HG03025 (cell line): ENCODE data around the gene GLI3.

ENCODE experiments used
- ATAC-seq: cut with Tn5 transposase; IDR thresholded peaks from one replicate; pipeline ENCODE4 v1.9.1; 2021; ENCODE audit warnings: mild to moderate bottlenecking, moderate library complexity; ENCODE audit not compliant: unreplicated experiment, low FRiP score

The GLI3 gene

DNA sequence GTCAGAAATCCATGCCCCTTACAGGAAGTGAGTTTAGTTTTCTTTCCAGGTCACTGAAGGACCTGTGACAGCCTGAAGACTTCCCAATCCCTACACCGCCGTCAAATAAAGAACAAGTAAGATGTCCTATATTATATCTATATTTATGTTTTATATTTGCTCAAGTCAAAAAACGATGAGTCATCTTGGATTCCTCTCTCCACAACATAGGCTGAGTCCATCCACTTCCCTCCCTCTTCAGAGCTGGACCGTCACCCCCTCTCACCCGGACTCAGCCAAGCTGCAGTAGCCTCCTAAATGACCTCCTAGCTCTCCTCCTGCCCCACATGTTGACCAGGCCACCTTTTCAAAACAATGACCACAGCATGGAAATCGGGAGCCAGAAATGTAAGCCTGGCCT lies 53.5 kb downstream of the GLI3 start:
- no peak for ATAC-seq

DNA sequence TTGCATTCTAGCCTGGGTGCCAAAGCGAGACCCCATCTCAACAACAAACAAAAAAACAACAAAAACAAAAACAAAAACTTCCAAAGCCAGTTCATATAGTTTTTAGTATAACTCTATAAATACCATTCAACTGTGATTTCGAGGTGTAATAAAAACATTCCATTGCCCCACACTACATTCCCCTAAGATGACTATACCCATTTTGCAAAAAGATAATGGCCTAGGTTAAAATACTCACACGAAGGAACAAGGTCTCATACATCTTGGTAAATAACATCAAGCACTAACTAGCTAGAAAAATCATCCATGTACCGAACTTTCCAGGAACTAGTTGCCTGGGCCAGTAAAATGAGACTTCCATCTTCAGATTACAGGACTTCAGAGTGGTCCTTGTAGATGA lies 55.4 kb downstream of the GLI3 start:
- ATAC-seq, result no peak

DNA sequence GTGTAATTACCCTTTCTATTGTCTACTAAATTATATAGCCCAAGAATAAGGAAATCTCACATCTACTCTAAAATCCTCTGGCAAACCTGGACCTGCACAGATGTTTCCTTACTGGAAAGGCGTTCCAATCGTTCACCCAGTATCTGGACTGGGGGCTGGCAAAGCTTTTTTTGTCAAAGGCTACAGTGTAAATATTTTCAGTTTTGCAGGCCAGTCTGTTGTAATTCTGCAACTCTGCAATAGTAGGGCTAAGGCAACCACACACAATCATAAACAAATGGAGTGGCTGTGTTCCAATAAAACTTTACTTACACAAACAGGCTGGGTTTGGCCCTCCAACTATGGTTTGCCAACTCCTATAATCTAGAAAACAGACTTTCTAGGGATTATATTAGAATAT lies 56.2 kb downstream of the GLI3 start:
- no peak for ATAC-seq

DNA sequence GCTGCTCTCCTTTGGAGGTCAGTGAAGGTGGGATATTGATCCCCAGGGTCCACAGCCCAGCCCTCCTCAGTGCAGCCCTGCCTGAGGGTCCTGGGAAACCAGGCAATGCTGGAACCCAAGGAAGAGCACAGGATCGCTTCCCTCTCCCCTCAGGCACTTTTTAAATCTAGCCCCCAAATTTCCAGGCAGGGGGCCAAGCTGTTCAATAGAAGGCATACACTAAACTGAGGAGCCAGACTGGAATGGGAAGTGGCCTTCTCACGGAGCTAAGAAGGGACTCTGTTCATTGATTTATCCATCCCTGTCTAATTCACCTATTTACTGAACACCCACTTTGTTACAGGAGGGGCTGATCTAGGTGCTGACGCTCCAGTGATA lies 60.3 kb downstream of the GLI3 start:
- ATAC-seq, result no peak

DNA sequence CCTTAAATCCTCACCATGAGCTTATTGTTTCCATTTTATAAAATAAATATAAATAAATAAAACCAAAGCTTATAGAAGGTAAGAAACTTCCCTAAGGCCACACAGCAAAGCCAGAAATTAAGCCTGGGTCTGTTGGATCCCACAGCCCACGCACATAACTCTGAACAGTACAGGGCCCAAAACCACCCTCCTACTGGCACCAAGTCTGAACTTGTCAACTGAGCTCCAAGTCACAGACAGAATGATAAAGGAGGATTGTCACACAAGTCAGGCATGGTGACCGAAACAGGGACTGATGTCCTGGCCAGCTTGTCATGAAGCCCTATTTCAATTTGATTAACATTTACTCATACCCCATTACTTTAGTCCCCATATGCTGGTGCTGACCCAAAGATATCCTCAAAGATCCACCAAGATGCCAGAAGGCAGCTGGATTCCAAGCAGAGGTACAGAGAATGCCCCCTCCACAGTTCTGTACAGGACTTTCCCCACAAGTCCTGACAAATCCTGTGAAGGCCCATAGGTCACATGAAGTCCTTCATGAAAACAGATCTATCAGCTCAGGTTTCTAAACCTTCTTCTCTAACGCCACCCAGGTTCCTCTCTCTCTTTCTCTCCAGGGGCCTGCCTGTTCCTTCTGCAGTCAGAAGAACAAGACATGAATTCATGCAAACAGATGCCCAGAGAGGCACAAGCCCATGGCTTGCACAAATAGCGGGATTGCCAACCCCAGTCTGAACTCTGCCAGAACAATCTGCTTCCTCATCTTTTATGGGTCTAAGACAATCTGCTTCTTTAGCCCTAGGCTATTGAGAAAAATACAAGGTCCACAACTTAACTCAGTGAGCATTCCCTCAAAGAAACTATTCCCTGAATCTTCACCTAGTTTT lies 60.9 kb downstream of the GLI3 start:
- ATAC-seq, result no peak

DNA sequence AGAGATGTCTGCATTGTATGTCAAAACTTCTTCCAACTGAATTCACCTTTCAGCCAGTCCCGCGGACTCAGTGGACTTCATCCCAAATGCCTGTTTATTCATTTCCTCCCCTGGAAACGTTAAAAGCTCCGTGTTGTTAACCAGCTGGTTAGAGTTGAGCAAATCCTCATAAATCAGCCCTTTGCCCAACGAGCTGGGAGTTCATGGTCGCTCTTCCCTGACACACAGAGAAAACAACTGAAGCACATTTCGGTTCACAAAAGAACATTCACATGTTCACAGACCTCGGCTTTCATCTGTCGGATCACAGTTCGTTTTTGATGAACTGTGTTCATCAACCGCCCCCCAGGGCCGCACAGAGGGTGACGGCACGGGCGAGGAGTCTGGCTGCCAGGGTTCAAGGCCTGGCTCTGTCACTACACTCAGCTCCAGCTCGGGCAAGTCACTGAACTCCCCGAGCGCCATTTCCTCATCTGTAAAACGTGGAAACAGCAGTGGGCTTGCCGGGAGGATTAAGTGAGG lies 62.6 kb downstream of the GLI3 start:
- ATAC-seq, result no peak

DNA sequence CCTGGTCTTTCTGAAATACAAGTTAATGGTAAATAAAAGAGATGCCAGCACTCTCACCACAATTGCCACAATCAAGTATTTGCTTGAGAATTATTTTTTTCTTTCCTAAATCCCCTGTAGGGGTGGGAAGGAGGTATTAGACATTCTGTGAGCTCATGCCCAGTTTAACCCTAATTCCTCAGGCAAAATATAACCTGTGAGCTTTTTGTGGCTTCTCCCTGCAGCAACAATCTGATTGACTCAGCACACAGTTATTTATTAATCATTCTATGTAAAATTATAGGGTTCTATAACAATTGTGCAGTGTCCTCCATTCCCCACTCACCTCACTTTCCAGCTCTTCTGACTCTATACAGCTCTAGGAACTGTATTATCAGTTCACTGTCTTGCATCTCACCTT lies 66.3 kb downstream of the GLI3 start:
- ATAC-seq, result no peak

DNA sequence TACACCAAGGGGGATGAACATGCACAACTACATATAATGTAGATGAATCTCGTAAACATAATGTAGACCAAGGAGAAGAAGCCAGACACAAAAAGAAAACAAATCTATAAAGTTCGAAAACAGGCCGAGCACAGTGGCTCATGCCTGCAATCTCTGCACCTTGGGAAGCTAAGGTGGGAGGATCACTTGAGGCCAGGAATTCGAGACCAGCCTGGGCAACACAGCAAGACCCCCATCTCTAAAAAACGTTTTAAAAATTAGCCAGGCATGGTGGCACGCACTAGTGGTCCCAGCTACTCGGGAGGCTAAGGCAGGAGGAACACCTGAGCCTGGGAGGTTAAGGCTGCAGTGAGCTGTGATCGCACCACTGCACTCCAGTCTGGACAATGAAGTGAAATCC lies 68.5 kb downstream of the GLI3 start:
- ATAC-seq, result no peak

DNA sequence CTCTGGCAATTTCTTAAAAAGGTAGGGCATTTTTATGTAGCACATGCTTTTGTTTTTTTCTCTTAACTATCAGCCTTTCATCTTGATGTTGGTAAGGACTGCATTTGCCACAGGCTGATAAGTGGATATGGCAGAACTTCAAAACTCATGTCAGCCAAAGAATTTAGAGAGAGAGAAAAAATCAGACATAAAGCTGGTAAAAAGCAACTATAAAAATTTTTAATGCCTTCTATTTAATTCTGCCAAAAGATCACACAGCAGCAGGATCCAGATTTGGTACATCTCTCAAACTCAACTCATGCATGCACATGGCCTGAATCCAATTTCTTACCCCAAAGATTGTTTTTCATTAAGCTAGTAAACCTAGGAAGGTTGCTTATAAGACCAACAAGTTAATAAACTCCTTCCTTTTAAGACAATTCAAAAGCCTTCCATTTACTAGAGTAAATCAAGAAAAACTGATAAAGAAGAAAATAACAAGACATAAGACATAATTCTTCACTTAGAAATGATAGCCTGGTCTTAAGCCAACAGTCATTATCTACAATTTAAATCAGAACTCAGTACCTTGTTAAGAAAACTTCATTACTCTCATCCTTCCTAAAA lies 69.3 kb downstream of the GLI3 start:
- ATAC-seq, result no peak

DNA sequence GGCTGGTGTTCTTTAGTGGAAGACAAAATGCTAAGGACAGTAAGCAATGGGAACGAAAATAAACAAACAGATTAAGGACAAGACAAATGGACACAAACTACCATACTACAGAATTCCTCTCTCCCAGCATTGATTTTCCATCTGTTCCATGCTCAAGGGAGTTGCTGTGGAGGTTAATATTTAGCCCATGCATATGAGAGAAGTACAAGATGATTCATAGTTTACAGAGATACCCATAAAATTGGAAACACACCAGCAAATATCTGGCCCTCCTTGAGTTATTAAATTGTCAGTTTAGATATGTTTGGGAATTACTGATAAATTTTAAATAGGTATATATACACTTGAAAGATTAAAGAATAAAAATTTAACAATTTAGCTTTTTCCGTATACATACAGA lies 69.8 kb downstream of the GLI3 start:
- no peak for ATAC-seq

DNA sequence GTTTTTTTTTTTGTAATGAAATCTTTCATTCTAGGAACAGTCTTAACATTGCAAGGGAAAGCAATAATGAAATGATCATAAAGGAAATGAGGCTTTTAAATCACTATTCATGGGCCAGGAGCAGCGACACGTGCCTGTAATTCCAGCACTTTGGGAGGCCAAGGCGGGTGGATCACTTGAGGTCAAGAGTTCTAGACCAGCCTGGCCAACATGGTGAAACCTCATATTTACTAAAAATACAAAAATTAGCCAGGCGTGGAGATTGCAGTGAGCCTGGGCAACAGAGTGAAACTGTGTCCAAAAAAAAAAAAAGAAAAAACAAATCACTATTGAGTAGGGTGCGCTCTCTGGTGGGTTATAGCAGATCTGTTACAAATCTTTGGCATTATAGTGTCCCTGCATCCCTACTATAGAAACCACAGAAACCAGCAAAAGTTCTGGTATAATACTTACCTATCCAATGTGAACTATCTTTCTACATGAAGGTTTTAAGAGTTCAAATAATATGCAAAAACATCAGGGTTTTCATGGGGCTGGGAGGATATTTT lies 72.1 kb downstream of the GLI3 start:
- no peak for ATAC-seq

DNA sequence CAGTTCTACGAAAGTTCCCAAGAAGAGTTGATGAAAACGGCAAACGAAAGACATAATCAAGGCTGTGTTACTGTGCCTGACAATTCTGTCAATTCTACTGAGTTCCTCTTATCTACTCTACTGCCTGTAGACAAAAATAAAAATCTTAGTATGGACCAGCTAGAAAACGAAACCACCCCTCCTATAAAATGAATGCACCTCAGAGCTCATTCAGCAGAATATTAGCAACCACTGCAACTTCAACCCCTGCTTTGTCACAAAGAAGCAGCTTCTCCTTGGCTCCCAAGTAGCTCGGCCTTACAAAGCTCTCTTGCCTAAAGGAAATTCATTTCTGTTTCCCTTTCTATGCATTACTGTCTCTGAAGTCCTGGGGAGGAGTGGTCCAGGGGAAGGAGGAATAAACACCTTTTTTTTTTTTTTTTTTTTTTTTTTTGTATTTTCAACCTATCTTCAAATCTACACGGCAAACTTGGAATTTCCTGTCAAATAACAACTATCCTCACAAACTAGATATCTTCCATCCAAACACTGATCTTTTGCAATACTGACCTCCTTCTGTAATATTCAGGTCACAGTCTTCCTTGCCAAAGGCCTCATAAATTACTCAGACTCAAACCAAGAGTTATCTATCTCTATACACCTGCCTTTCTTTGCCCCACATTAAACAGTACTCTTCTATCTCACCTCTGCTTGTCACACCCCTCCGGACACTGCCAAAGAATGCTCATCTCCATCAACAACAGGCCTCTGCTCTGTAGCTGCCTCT lies 74.3 kb downstream of the GLI3 start:
- no peak for ATAC-seq

DNA sequence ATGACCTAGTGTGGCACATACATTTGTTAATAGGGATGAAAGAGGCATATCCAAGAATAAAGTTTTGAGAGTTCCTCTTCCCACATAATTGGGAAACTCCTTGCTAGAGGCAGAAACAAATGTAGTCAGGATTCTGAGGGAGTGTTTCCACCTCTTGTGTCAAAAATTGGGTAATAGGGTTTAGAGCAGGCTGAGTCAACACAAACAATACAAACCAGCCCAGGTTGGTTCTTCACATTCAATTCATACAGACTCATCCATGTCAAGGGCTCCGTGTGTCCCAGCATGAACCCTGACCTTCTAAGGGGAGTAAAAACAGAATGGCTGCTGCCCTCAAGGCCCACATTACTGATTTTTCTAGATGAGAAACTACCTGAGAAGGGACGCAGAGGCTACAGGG lies 75.3 kb downstream of the GLI3 start:
- no peak for ATAC-seq

DNA sequence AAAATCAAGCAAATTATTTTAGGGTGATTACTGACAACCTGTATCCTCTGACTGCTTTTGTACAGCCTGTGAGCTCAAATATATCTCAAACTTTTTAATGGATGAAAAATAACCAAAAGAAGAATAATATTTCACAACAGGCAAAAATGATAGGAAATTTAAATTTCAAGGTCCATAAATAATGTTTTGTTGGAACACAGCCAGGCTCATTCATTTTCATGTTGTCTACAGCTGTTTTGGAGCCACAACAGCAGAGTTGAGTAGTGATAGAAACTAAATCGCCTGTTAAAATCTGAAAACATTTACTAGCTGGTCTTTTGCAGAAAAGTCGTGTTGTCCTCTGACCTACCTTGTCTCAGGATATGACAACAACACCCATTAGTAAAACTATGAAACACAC lies 75.9 kb downstream of the GLI3 start:
- no peak for ATAC-seq

DNA sequence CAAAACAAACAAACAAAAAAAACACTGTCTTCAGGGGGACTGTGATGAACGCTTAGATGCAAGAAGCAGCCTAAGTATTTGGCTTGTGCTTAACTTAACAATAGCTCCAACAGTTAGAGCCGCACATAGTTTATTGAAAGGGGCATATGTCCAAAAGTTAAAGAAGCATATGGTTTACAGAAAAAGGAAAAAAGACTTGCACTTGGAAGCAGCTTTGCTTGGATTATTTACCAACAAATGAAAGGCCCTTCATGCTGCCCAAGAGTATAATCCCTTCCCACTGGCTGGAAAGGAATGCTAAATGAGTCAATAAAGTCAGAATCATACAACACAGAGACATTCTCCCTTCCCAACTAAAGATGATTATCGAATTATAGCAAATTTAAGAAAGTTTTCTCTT lies 77.9 kb downstream of the GLI3 start:
- no peak for ATAC-seq

DNA sequence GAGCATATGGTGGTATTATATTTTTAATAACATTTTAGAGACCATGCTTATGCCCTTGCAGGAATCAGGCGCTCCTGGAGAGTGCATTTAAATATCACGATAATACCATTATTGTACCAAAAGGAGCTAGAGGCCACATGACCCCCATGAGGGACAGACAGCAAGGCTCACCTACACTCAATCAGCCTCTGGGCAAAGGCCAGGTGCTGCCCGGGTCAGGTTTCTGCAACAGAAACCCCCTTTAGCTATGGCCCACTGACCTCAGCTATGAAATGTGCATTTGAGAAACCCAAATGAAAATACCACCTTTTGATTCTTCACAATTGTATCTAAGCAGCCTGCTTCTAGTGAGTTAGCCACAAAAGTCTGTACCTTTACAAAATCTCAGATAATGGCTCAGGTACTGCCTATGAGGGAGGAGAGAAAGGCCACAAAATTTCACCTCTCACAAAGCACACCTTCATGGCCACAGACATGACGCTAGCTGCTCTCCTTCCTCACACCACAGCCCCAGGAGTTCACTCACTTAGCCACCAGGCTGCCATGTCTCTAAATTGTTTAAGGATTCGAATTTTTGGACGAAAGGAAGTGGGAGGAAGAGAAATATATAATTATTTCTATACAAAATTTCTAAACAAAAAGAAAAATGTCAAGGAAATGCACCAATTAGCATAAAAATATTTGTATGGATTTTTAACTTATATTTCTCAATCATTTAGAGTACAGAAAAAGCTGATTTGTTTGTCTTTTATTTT lies 79.9 kb downstream of the GLI3 start:
- no peak for ATAC-seq

DNA sequence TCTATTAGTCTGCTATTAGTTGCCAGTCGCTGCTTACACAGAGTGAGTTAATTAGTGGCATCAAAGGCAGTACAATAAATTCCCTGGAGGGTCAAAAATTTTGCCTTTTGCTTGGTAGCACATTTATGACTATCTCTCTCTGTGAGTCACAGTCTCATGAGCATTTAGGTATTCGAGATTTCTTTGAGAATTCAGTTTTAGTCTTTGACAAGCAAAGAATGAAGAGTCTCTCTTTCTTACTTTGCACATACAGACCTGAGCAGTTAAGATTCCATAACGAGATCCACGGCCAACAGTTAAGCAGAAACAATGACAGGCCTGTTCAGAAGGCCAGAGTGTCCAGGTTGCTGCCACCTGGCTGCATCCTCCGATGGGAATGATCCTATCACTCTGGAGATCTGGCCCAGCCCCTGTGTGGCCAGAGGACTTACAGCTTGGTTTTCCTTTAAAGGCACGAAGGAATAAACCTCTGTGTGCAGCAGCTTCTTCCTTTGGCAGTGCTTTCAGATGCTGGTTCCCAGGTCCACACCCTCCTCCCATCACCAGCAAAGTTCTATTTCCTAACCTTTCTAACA lies 80.6 kb downstream of the GLI3 start:
- ATAC-seq, result no peak

DNA sequence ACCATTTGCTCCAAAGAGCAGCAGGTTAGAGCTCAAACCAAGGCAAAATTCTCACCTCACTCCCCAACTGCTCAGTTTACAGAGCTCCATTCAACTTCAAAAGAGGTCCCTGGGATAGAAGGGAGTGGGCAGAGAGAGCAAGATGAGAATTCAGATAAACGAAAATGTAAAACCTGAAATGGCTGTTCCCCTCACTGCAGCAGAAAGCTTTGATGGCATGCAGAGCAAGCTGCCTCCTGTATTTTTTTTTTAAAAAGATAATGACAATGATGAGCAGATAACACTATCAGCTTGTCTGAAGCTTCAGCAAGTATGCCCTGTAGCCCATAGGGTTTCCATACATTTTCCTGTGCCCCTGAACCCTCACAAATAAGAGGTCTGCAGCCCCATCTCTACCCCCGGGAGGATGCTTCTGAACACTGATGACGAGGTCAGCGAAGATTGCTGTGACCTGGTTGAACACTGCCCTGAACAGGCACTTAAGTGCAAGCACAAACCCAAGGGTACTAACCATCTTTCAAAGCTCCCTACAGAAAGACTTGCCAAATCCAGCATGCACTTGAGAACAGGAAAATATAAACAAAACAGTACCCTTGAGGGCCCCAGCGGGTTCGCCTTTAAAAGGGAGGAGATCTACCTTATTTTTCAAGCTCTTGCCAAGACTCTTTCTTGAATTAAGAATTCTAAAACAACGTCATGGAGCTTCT lies 81.3 kb downstream of the GLI3 start:
- ATAC-seq, result no peak

DNA sequence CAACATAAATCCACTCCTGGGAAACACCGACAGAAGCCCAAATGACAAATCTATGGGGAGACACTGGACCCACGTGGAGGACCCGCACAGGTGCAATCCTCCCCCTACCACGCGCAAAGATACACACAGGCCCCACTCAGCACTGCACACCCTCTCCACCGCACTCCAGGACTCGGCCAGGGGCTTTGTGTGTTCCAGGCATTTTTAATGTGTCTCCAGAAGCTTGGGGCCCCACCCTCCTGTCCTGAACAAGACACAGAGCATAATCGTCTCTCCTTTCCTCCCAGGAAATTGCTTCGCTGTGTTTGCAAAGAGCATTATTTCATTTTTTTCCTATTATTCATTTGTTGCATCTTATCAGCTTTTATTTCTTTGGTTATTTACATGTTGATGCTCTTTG lies 82.8 kb downstream of the GLI3 start:
- no peak for ATAC-seq
